NCI-H526 (cell line): ENCODE measurements around the gene PIGZ.

Experiments
- DNase-seq, 2 experiments: peaks; one replicate each; lab custom pipeline; 2025; lab: John Stamatoyannopoulos, UW

The PIGZ gene

GRCh38 chr3:197001972-197002700, 33.5 kb upstream of the PIGZ start:
- no peak for DNase-seq

GRCh38 chr3:197001106-197001971, 32.7 kb upstream of the PIGZ start:
- no peak for DNase-seq

- no peak for DNase-seq
These were observed 31.6 kb upstream of the PIGZ start for GRCh38 chr3:197000211-197000610.

GRCh38 chr3:196998966-196999760, 30.5 kb upstream of the PIGZ start:
- DNase-seq = no peak

GRCh38 chr3:196997311-196997710, 28.7 kb upstream of the PIGZ start:
- DNase-seq = no peak

GRCh38 chr3:196996454-196997265, 28.0 kb upstream of the PIGZ start:
- DNase-seq = peak; percentile 31 to 76

GRCh38 chr3:196995646-196996355, 27.2 kb upstream of the PIGZ start:
- peak in 1 of 2 experiments; percentile 71 for DNase-seq

GRCh38 chr3:196995027-196995426, 26.4 kb upstream of the PIGZ start:
- DNase-seq = no peak

GRCh38 chr3:196994056-196994455, 25.4 kb upstream of the PIGZ start:
- no peak for DNase-seq

- DNase-seq = no peak
These were observed 23.9 kb upstream of the PIGZ start for GRCh38 chr3:196992461-196993065.

- DNase-seq = no peak
These were observed 23.2 kb upstream of the PIGZ start for GRCh38 chr3:196991581-196992460.

GRCh38 chr3:196990601-196991007, 22.0 kb upstream of the PIGZ start:
- DNase-seq = peak in 1 of 2 experiments; percentile 46

GRCh38 chr3:196989721-196990262, 21.2 kb upstream of the PIGZ start:
- DNase-seq = peak; percentile 95 to 97

GRCh38 chr3:196988241-196989029, 19.8 kb upstream of the PIGZ start:
- peak; percentile 72 to 83 for DNase-seq

GRCh38 chr3:196987022-196987421, 18.4 kb upstream of the PIGZ start:
- DNase-seq = no peak

- no peak for DNase-seq
These were observed 17.6 kb upstream of the PIGZ start for GRCh38 chr3:196985954-196986885.

- DNase-seq = no peak
These were observed 16.7 kb upstream of the PIGZ start for GRCh38 chr3:196985298-196985697.
